GM18511 (cell line): ENCODE data around the gene GTPBP6.
"Not testable (repeated sequence)": the region's sequence is repeated elsewhere in the genome, so short reads cannot be mapped to it uniquely, and the experiment has no call there.

Source experiments
- ATAC-seq: cut with Tn5 transposase; IDR thresholded peaks from one replicate; pipeline ENCODE4 v1.9.1; 2021; ENCODE audit warnings: mild to moderate bottlenecking, moderate library complexity; ENCODE audit not compliant: unreplicated experiment

The GTPBP6 gene

GRCh38 chrX:267771-268261 is 50.8 kb downstream of the GTPBP6 start:
- no peak for ATAC-seq

- no peak for ATAC-seq
These were observed 53.1 kb downstream of the GTPBP6 start for GRCh38 chrX:265502-265901.

- ATAC-seq: no peak
These were observed 53.8 kb downstream of the GTPBP6 start for GRCh38 chrX:264634-265455.

- ATAC-seq: not testable (repeated sequence)
These were observed 54.6 kb downstream of the GTPBP6 start for GRCh38 chrX:264006-264405.

- ATAC-seq: peak; percentile 93
These were observed 56.2 kb downstream of the GTPBP6 start for GRCh38 chrX:262381-262909.

GRCh38 chrX:261919-262352 is 56.7 kb downstream of the GTPBP6 start:
- ATAC-seq: peak; percentile 9

- no peak for ATAC-seq
These were observed 57.3 kb downstream of the GTPBP6 start for GRCh38 chrX:261167-261918.

- ATAC-seq: no peak
These were observed 58.8 kb downstream of the GTPBP6 start for GRCh38 chrX:259692-260355.

GRCh38 chrX:258291-259040 is 60.1 kb downstream of the GTPBP6 start:
- no peak for ATAC-seq

GRCh38 chrX:257681-258289 is 60.8 kb downstream of the GTPBP6 start:
- ATAC-seq: no peak

GRCh38 chrX:257054-257453 is 61.5 kb downstream of the GTPBP6 start:
- ATAC-seq: not testable (repeated sequence)

GRCh38 chrX:255923-256331 is 62.7 kb downstream of the GTPBP6 start:
- no peak for ATAC-seq
